Nephron progenitor cell (in vitro differentiated cells): ENCODE results near the gene ARHGAP8.

ENCODE experiments used
- DNase-seq: peaks from one replicate; pipeline ENCODE4 v3.0.0; 2021
- H3K27ac Mint-ChIP-seq: 2 replicates; pipeline ENCODE4 v1.8.0; 2021; ENCODE audit warnings: mild to moderate bottlenecking, moderate library complexity, mixed read lengths
- H3K27me3 Mint-ChIP-seq: 2 replicates; pipeline ENCODE4 v1.8.0; 2021; ENCODE audit warnings: mild to moderate bottlenecking, low read depth, mixed read lengths; ENCODE audit not compliant: poor library complexity
- H3K36me3 Mint-ChIP-seq: 2 replicates; pipeline ENCODE4 v1.8.0; 2021; ENCODE audit warnings: low read depth, mixed read lengths
- H3K4me1 Mint-ChIP-seq: 2 replicates; pipeline ENCODE4 v1.8.0; 2021; ENCODE audit warnings: mixed read lengths
- H3K4me3 Mint-ChIP-seq: 2 replicates; pipeline ENCODE4 v1.8.0; 2021; ENCODE audit warnings: mild to moderate bottlenecking, moderate library complexity, mixed read lengths
- H3K9me3 Mint-ChIP-seq: 2 replicates; pipeline ENCODE4 v1.8.0; 2021; ENCODE audit warnings: mild to moderate bottlenecking, moderate library complexity, mixed read lengths
- CTCF ChIP-seq: fragments of 200-600 bp; sonication (generic); IDR thresholded peaks from 2 replicates; pipeline ENCODE4 v1.5.0; 2021; ENCODE audit warnings: antibody characterized with exemption

The ARHGAP8 gene

GRCh38 chr22:44711690-44712555 lies 40.5 kb upstream of the ARHGAP8 start:
- DNase-seq, result no peak
- Mint-ChIP-seq H3K27me3 (peaks cover 3% of the 10 kb centered on the region), H3K4me3 (no peak overlapping the region), H3K36me3 (no peaks in the 10 kb centered on the region), H3K9me3 (no peaks in the 10 kb centered on the region), H3K27ac (no peak overlapping the region), H3K4me1 (peaks cover 47% of the 10 kb centered on the region)
- TF ChIP-seq CTCF, result no peak

- Mint-ChIP-seq H3K27ac (no peak overlapping the region), H3K4me3 (no peak overlapping the region), H3K36me3 (no peaks in the 10 kb centered on the region), H3K27me3 (peaks cover 3% of the 10 kb centered on the region), H3K4me1 (peaks cover 41% of the 10 kb centered on the region), H3K9me3 (no peaks in the 10 kb centered on the region)
- TF ChIP-seq CTCF, result no peak
- DNase-seq, result no peak
These were observed 39.4 kb upstream of the ARHGAP8 start for GRCh38 chr22:44712962-44713361.

- H3K27me3 Mint-ChIP-seq, result peaks cover 3% of the 10 kb centered on the region
- H3K4me1 Mint-ChIP-seq, result peaks cover 36% of the 10 kb centered on the region
- H3K9me3 Mint-ChIP-seq, result no peaks in the 10 kb centered on the region
- no peak for DNase-seq
- H3K4me3 Mint-ChIP-seq, result no peak overlapping the region
- H3K36me3 Mint-ChIP-seq, result no peaks in the 10 kb centered on the region
- no peak overlapping the region for H3K27ac Mint-ChIP-seq
- no peak for TF ChIP-seq CTCF
These were observed 37.5 kb upstream of the ARHGAP8 start for GRCh38 chr22:44714703-44715350.

- Mint-ChIP-seq H3K4me3 (no peak overlapping the region), H3K9me3 (no peaks in the 10 kb centered on the region), H3K4me1 (peaks cover 51% of the 10 kb centered on the region), H3K27ac (no peak overlapping the region), H3K27me3 (peaks cover 4% of the 10 kb centered on the region), H3K36me3 (no peaks in the 10 kb centered on the region)
- no peak for DNase-seq
- no peak for TF ChIP-seq CTCF
These were observed 34.0 kb upstream of the ARHGAP8 start for GRCh38 chr22:44718418-44718817.

GRCh38 chr22:44719586-44720368 lies 32.6 kb upstream of the ARHGAP8 start:
- no peak overlapping the region for H3K27ac Mint-ChIP-seq
- DNase-seq, result no peak

More at GRCh38 chr22:44719586-44720368, 32.6 kb upstream of the ARHGAP8 start:
- H3K27me3 Mint-ChIP-seq, result peaks cover 4% of the 10 kb centered on the region
- no peak overlapping the region for H3K4me3 Mint-ChIP-seq
- peaks cover 39% of the 10 kb centered on the region for H3K4me1 Mint-ChIP-seq
- H3K36me3 Mint-ChIP-seq, result no peaks in the 10 kb centered on the region
- no peak for TF ChIP-seq CTCF
- no peaks in the 10 kb centered on the region for H3K9me3 Mint-ChIP-seq
